ENCODE measurements around the gene ADAMTS5. TPM values are rescaled to one million over a fixed set of nuclear protein-coding genes. Genes with fewer than 3 reads are reported as not detected.

ADAMTS5 gene
- total RNA-seq, 4 donors from 2014 or later, result 4.4 to 19.0 (median 14.0) TPM

DNA sequence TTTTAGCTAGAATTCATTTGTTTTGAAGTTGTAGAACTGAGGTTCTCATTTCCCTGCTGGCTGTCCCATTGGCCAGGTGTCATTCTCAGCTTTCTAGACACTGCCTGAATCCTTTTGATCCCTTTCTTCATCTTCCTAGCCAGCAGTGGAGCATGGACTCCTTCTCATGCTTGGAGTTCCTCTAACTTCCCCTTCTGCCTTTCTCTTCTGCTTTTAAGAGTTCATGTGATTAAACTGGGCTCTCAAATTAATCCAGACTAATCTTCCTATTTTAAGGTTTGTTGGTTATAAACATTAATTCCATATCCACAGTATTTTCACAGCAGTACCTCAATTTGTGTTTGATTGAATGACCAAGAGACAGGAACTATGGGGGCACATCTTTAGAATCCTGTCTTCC lies 52.3 kb downstream of the ADAMTS5 start:
- DNase-seq, result no peak
- no peaks in the 10 kb centered on the region for H3K36me3 ChIP-seq
- H3K4me3 ChIP-seq, result no peak overlapping the region
- H3K4me1 ChIP-seq, result no peaks in the 10 kb centered on the region
- no peaks in the 10 kb centered on the region for H3K27me3 ChIP-seq
- no peak overlapping the region for H3K27ac ChIP-seq
- TF ChIP-seq CTCF (IDR thresholded peaks at IDR 0.05) (no peak), POLR2A (IDR thresholded peaks at IDR 0.05) (no peak)
- H3K9me3 ChIP-seq, result no peaks in the 10 kb centered on the region

DNA sequence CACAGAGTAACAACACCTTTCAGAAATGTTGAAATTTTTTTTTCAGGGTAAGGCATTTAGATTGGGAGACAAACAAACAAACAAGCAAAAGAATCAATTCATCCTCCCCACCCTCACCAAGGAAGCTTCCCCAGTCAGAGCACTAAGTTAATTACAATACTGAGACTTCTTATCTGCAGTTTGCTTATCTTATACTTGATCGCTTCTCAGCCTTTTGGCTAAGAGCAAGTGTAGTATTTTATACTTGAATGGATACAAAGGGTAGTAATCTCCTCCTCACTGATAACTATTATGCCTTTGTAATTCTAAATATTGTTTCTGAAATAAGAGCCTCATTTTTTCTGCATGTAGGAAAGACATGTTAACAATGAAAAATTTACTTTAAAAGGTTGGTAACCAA lies 54.4 kb downstream of the ADAMTS5 start:
- Histone ChIP-seq H3K36me3 (no peaks in the 10 kb centered on the region), H3K9me3 (no peaks in the 10 kb centered on the region), H3K4me1 (no peaks in the 10 kb centered on the region), H3K4me3 (no peak overlapping the region), H3K27me3 (no peaks in the 10 kb centered on the region), H3K27ac (no peak overlapping the region)
- no peak for DNase-seq
- TF ChIP-seq CTCF (IDR thresholded peaks at IDR 0.05), result no peak
- TF ChIP-seq POLR2A (IDR thresholded peaks at IDR 0.05), result no peak

GRCh38 chr21:26909972-26910371 lies 56.9 kb downstream of the ADAMTS5 start:
- no peak overlapping the region for H3K4me3 ChIP-seq
- DNase-seq, result no peak
- H3K4me1 ChIP-seq, result no peaks in the 10 kb centered on the region
- no peak for TF ChIP-seq POLR2A (IDR thresholded peaks at IDR 0.05)
- TF ChIP-seq CTCF (IDR thresholded peaks at IDR 0.05), result no peak
- H3K36me3 ChIP-seq, result no peaks in the 10 kb centered on the region
- no peaks in the 10 kb centered on the region for H3K9me3 ChIP-seq
- no peak overlapping the region for H3K27ac ChIP-seq
- no peaks in the 10 kb centered on the region for H3K27me3 ChIP-seq

DNA sequence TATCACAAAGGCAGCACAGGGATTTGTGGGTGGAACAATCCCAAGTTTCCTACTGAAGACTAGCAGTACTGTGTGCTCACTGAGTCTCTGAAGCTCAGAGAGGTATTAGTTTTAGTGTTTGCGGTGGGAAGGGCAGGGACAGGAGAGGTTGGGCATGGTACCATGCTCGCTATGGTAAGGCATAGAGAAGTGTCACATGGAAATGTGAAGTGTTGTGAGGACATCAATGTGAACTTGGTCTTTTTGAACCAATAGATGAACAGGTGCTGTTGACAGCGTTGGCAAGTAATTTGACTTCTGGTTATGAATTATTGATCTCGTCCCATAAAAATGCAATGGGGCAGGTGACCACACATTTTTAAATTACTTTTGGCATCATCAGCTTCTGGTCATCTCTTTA lies 65.9 kb downstream of the ADAMTS5 start:
- Histone ChIP-seq H3K4me3 (no peak overlapping the region), H3K27me3 (peaks cover 0 to 2% of the 10 kb centered on the region in 2 donors), H3K9me3 (no peaks in the 10 kb centered on the region), H3K36me3 (no peaks in the 10 kb centered on the region), H3K4me1 (no peaks in the 10 kb centered on the region), H3K27ac (no peak overlapping the region)
- TF ChIP-seq POLR2A (IDR thresholded peaks at IDR 0.05) (no peak), CTCF (IDR thresholded peaks at IDR 0.05) (no peak)
- no peak for DNase-seq

GRCh38 chr21:26892151-26892550 lies 74.7 kb downstream of the ADAMTS5 start:
- Histone ChIP-seq H3K36me3 (no peaks in the 10 kb centered on the region), H3K27me3 (no peaks in the 10 kb centered on the region), H3K27ac (no peak overlapping the region), H3K4me3 (no peak overlapping the region), H3K4me1 (no peaks in the 10 kb centered on the region), H3K9me3 (no peaks in the 10 kb centered on the region)
- no peak for DNase-seq
- TF ChIP-seq CTCF (IDR thresholded peaks at IDR 0.05) (no peak), POLR2A (IDR thresholded peaks at IDR 0.05) (no peak)

DNA sequence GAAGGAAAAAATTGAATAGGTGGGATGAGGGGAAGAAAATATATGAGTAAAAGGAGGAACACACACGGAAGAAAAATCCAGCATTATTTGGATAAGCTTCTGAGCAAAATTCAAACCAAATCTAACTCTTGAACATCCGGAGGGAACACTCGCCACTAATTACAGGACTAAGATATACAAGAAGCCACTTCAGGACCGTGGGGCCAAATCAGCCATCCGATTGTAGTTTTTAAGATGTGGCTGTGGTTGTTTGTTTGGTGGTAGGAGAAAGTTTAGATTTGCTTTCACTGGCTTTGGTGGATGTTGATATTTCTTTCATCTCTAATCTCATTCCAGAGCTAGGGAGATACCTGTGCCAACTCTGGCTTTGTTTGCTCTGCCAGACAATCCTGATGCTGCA lies 78.0 kb downstream of the ADAMTS5 start:
- H3K27ac ChIP-seq, result no peak overlapping the region
- H3K36me3 ChIP-seq, result no peaks in the 10 kb centered on the region
- H3K4me1 ChIP-seq, result no peaks in the 10 kb centered on the region
- H3K4me3 ChIP-seq, result no peak overlapping the region
- no peak for DNase-seq
- no peaks in the 10 kb centered on the region for H3K9me3 ChIP-seq
- no peaks in the 10 kb centered on the region for H3K27me3 ChIP-seq
- TF ChIP-seq CTCF (IDR thresholded peaks at IDR 0.05) (no peak), POLR2A (IDR thresholded peaks at IDR 0.05) (no peak)

Data from Peyer's patch (tissue), 4 donors.